A549 (cell line): ENCODE measurements around the gene PLCH1. TPM values are rescaled to one million over a fixed set of nuclear protein-coding genes. Genes with fewer than 3 reads are reported as not detected.

ENCODE experiments used
- ATAC-seq, 2 experiments: fragments of 200-7000 bp in 1 of 2; fragments of >200 bp in 1 of 2; cut with Nextera tagmentation in 1 of 2; cut with Tn5 transposase in 1 of 2; 3 replicates each; pipeline versions ENCODE4 v1.8.0 to v1.9.1; 2018 to 2020; ENCODE audit warnings: mild to moderate bottlenecking in 1 of 2, moderate library complexity in 1 of 2
- CTCF ChIA-PET: fragments of 300-600 bp; sonication (Branson Sonifier 250); formaldehyde crosslinking; extraction: SDS; loops from one replicate; lab custom pipeline; 2021; ENCODE audit warnings: antibody characterized with exemption, inconsistent platforms; lab: Yijun Ruan, JAX
- POLR2A ChIA-PET: fragments of 350-600 bp; formaldehyde crosslinking; extraction: SDS; loops from one replicate; lab custom pipeline; 2021; ENCODE audit warnings: antibody characterized with exemption, inconsistent platforms; lab: Yijun Ruan, JAX
- DNase-seq, 2 experiments: peaks; one replicate each; pipeline versions ENCODE4 v3.0.0 to v3.0.0-alpha.2; 2011 to 2016; ENCODE audit warnings: low read depth in 1 of 2, low spot score in 1 of 2
- FAIRE-seq: peaks from 2 replicates; lab custom pipeline; 2011; peaks lifted over from hg19 to GRCh38; lab: Jason Lieb, UNC
- H3K27ac ChIP-seq, 2 experiments: fragments of >200 bp; sonication (Bioruptor Twin); formaldehyde crosslinking; 3 replicates each; pipeline ENCODE4 v1.5.1; 2016 to 2017
- H3K4me1 ChIP-seq: fragments of >200 bp; sonication (Bioruptor Twin); formaldehyde crosslinking; 3 replicates; pipeline ENCODE4 v1.6.1; 2016
- H3K4me2 ChIP-seq: fragments of >200 bp; sonication (Bioruptor Twin); formaldehyde crosslinking; 3 replicates; pipeline ENCODE4 v1.6.1; 2016
- H3K4me3 ChIP-seq: fragments of >200 bp; sonication (Bioruptor Twin); formaldehyde crosslinking; 3 replicates; pipeline ENCODE4 v1.5.1; 2016
- H3K9me3 ChIP-seq: fragments of >200 bp; sonication (Bioruptor Twin); formaldehyde crosslinking; 3 replicates; pipeline ENCODE4 v1.6.1; 2016
- CBX2 ChIP-seq: fragments of 200-600 bp; sonication (generic); IDR thresholded peaks from 2 replicates; pipeline ENCODE4 v1.6.1; 2016; ENCODE audit warnings: low read depth, mild to moderate bottlenecking, borderline replicate concordance
- CEBPB ChIP-seq, 2 experiments: fragments of >200 bp in 1 of 2; sonication (Bioruptor Twin) in 1 of 2; formaldehyde crosslinking in 1 of 2; IDR thresholded peaks; 2 replicates each; pipeline ENCODE4 v1.6.1; 2012 to 2016
- EHF ChIP-seq: fragments of 250-450 bp; sonication (Bioruptor Pico); IDR thresholded peaks from 2 replicates; pipeline ENCODE4 v1.5.0; 2020; ENCODE audit warnings: mild to moderate bottlenecking
- EP300 ChIP-seq, 2 experiments: fragments of >200 bp; sonication (Bioruptor Twin); formaldehyde crosslinking; IDR thresholded peaks; 2 replicates in 1 of 2; 3 replicates in 1 of 2; pipeline ENCODE4 v1.6.1; 2016 to 2017
- ESRRA ChIP-seq: fragments of 150-350 bp; IDR thresholded peaks from 2 replicates; pipeline ENCODE4 v1.6.1; 2014; ENCODE audit warnings: mild to moderate bottlenecking, low read length, borderline replicate concordance
- FOSL2 ChIP-seq, 2 experiments: fragments of 450-650 bp in 1 of 2; fragments of >200 bp in 1 of 2; sonication (Bioruptor Twin) in 1 of 2; formaldehyde crosslinking; IDR thresholded peaks; 2 replicates each; pipeline versions ENCODE4 v1.5.0 to v1.6.1; 2016 to 2020; ENCODE audit warnings: mild to moderate bottlenecking in 1 of 2, moderate library complexity in 1 of 2
- KDM5A ChIP-seq: fragments of 200-600 bp; sonication (generic); IDR thresholded peaks from 2 replicates; pipeline ENCODE4 v1.6.1; 2016; ENCODE audit warnings: antibody characterized with exemption, mild to moderate bottlenecking
- MYC ChIP-seq: IDR thresholded peaks from 2 replicates; pipeline ENCODE4 v1.6.1; 2012; ENCODE audit warnings: mild to moderate bottlenecking, inconsistent platforms, low read length, improper control_type of control experiment, borderline replicate concordance
- NFE2L2 ChIP-seq: fragments of 150-350 bp; conservative IDR thresholded peaks from 2 replicates; pipeline ENCODE4 v1.6.1; 2014; ENCODE audit warnings: low read length
- NR3C1 ChIP-seq: fragments of >200 bp; sonication (Bioruptor Twin); formaldehyde crosslinking; IDR thresholded peaks from 3 replicates; pipeline ENCODE4 v1.6.1; 2017
- POLR2AphosphoS2 ChIP-seq: conservative IDR thresholded peaks from 2 replicates; pipeline ENCODE4 v1.6.1; 2012; ENCODE audit warnings: low read length, improper control_type of control experiment, inconsistent platforms
- RAD21 ChIP-seq, 2 experiments: fragments of >200 bp in 1 of 2; sonication (Bioruptor Twin) in 1 of 2; formaldehyde crosslinking in 1 of 2; IDR thresholded peaks in 1 of 2; conservative IDR thresholded peaks in 1 of 2; 2 replicates in 1 of 2; 3 replicates in 1 of 2; pipeline ENCODE4 v1.6.1; 2012 to 2018; ENCODE audit warnings: inconsistent platforms in 1 of 2
- RCOR1 ChIP-seq: fragments of 150-350 bp; IDR thresholded peaks from 2 replicates; pipeline ENCODE4 v1.6.1; 2014; ENCODE audit warnings: antibody characterized with exemption, low read length, low read depth
- ZC3H11A ChIP-seq: fragments of 450-650 bp; IDR thresholded peaks from 2 replicates; pipeline ENCODE4 v1.6.1; 2014; ENCODE audit warnings: antibody characterized with exemption, mild to moderate bottlenecking
- ZSCAN20 ChIP-seq: fragments of 250-450 bp; sonication (Bioruptor Pico); IDR thresholded peaks from 2 replicates; pipeline ENCODE4 v1.8.0; 2022; ENCODE audit warnings: mild to moderate bottlenecking, moderate library complexity
- WGBS: methylation state at CpG from one replicate; pipeline ENCODE4 v1.1.6; 2017; ENCODE audit errors: missing lambda C conversion rate; 5-methylcytosine and 5-hydroxymethylcytosine counted together
- polyA plus RNA-seq, 4 experiments: library from polyadenylated mRNA; depleted of rRNA in 3 of 4; stranded (reverse); fragments of >200 nt; fragmentation: RNase III in 1 of 4; extraction: RNeasy Plus Mini Kit Qiagen cat#74134 plus additional on column Dnase treatment in 1 of 4; gene quantifications; 2 replicates in 3 of 4; 3 replicates in 1 of 4; pipeline ENCODE4 v1.2.3, GENCODE V29; 2011 to 2017

PLCH1 gene
- polyA plus RNA-seq, 2 of the 4 experiments (the other 2 are of a cell fraction), result 2.1 to 11.1 TPM

DNA sequence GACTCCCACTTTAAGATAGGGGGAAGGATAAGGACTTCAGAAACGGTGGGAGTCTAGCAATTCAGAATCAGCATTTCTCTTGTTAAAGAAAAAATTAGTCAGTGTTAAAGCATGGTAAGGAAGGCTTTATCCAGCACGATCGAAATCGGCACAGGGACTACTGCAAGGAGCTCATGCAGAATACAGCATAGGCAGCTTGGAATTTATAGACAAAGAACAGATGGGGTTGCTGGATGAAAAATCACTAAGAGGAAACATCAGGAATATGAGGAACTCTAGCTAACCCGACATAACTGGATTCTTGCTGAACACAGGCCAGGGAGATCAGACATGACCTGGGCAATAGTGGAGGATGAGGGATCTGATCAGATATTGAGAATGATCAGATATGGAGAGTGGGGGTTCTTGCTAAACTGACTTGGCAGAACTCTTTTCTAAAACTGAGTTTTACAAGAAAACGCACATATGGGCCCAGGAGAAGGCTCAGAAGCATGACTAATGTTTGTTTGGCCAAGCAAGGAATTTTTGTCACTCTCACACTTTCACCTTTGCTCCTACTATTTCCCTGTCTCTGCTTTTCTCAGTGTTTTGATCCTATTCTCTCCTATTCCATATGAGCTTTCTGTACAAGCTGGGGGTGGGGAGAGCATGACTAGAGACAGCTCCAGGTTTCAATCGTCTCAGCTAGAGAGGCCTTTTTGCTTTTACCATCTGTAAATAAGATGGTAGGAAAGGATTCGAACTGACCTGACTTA is 3.9 kb upstream of the PLCH1 start:
- DNase-seq (peak in 1 of 2 experiments; percentile 29), FAIRE-seq (peak; percentile 61), ATAC-seq (no peak)
- 28% methylated on average over 8 of the region's 8 CpGs for WGBS
- Histone ChIP-seq H3K4me1 (peaks cover 50% of the 10 kb centered on the region), H3K4me2 (peak overlapping the region; percentile 71), H3K9me3 (no peaks in the 10 kb centered on the region), H3K27ac (peak overlapping the region in 1 of 2 experiments; percentile 54; a peak in 3 of 6 replicates), H3K4me3 (no peak overlapping the region)
- TF ChIP-seq FOSL2 (IDR thresholded peaks at IDR 0.05) (no peak), FOSL2 (CRISPR knock-in tag; IDR thresholded peaks at IDR 0.05) (0 out of 2 replicates have a peak, but pooled peaks have one; percentile 27), MYC (no peak)
- ChIA-PET CTCF (interaction anchor here (0.7 to 1.3 kb wide), 3 partner anchors 10 to 57 kb away, joined by 3 to 5 read pairs (median 3); partner anchors contain the start of gene C3orf33), POLR2A (no interaction called here)

DNA sequence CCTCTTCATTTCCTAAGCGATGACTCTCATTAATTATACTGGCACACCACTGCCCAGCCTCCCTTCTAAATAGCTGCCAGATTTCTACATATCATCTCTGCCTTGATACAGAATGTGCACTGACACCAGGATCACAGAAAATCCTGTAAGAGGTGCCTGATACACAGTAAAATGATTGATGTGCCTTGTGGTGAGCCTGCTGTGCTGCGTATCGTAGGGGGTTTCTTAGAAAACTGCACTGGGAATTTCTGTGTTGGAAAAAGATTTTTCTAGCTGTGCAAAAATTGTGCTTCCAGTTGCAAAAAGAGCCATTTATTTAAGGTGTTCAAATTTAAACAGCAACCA is 3.0 kb upstream of the PLCH1 start:
- Histone ChIP-seq H3K27ac (0 out of 6 replicates have a peak overlapping the region, but pooled peaks of 1 of the 2 experiments have one; percentile 4), H3K4me1 (peaks cover 53% of the 10 kb centered on the region), H3K9me3 (no peaks in the 10 kb centered on the region), H3K4me3 (no peak overlapping the region), H3K4me2 (peak overlapping the region; percentile 71; the same call in 2 of the 3 replicates)
- POLR2A ChIA-PET, result no interaction called here
- TF ChIP-seq NR3C1, result no peak
- CTCF ChIA-PET, result interaction anchor here (1.1 to 1.3 kb wide), 2 partner anchors 9 to 58 kb away, joined by 3 to 5 read pairs; partner anchors contain the start of gene C3orf33
- ATAC-seq (no peak), FAIRE-seq (no peak), DNase-seq (no peak)
- 89% methylated on average over 3 of the region's 3 CpGs for WGBS

DNA sequence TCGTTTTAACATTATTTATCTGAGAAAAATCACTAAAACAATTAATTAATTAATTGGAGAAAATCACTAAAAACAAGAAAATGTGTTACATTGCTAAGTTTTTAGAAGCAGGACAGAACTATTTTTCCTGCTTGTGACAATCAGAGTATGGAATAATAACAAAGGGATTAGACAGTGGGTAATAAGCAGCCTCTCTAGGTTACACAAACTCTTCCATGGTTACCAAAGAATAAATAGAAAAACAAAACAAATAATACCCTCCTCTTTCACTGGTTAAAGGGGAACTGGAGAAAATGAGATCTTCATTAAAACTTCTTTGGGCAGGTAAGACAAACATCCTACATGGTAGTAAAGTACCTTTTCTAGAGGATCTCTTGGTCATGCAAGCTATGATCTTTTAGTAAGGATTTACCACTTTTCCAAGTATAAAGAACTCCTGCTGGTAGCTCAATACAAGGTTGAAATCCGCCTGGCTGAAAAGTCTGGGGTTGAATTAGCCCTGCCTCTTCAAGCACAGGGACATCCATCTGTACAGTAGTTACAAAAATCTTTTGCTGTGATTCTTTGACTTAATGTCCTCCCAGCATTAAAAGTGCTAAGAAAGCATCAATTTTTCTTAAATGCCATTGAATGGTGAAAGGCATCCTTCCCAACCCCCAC is 2.5 kb upstream of the PLCH1 start:
- Histone ChIP-seq H3K4me1 (peaks cover 48% of the 10 kb centered on the region), H3K4me2 (peak overlapping the region; percentile 71; the same call in 2 of the 3 replicates), H3K27ac (0 out of 6 replicates have a peak overlapping the region, but pooled peaks of 1 of the 2 experiments have one; percentile 4), H3K4me3 (no peak overlapping the region), H3K9me3 (no peaks in the 10 kb centered on the region)
- ChIA-PET POLR2A (no interaction called here), CTCF (interaction anchor here (1.1 to 2.3 kb wide), 2 partner anchors 9 to 58 kb away, joined by 3 to 7 read pairs; partner anchors contain the start of gene C3orf33)
- DNase-seq (no peak), FAIRE-seq (no peak), ATAC-seq (no peak)
- 37% methylated on average over 2 of the region's 2 CpGs for WGBS
- no peak for TF ChIP-seq KDM5A

DNA sequence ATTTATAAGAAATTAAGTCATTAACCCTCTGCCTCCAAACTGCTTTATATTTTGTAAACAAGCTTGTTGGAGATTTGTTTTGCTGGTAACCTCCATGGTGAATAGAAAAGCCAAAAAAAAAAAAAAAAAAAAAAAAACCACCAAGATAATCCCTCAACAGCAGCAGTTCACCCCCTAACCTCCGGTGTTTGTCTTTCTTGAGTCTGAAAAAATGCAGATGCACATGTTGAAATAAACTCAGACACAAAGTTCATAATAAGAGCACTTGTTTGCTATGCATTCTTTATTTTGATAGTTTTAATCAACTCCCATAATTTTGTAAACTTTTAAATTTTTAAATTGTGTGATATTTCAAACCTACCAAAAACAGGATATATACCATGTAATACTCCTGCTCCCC is 1.8 kb upstream of the PLCH1 start:
- ChIA-PET POLR2A (interaction anchor here (0.7 kb wide), 1 partner anchor 22 kb away, joined by 3 read pairs; no protein-coding TSS in a partner anchor), CTCF (interaction anchor here (2.3 kb wide), 1 partner anchor 59 kb away, joined by 7 read pairs; the partner anchor contains the start of gene C3orf33)
- FAIRE-seq, result no peak
- peak overlapping the region; percentile 71; the same call in 2 of the 3 replicates for H3K4me2 ChIP-seq
- no peak for ATAC-seq
- no peak overlapping the region for H3K4me3 ChIP-seq
- no peak for TF ChIP-seq RCOR1
- TF ChIP-seq EHF (CRISPR knock-in tag), result no peak
- no peak for TF ChIP-seq ZSCAN20 (CRISPR knock-in tag)
- no peak for TF ChIP-seq POLR2AphosphoS2
- TF ChIP-seq RAD21 (conservative IDR thresholded peaks at IDR 0.05 in 1 of 2, IDR thresholded peaks at IDR 0.05 in 1 of 2), result no peak
- TF ChIP-seq EP300 (IDR thresholded peaks at IDR 0.05), result no peak
- TF ChIP-seq ZC3H11A, result no peak
- TF ChIP-seq CEBPB (IDR thresholded peaks at IDR 0.05), result no peak
- no peak for TF ChIP-seq CBX2
- TF ChIP-seq NFE2L2, result no peak
- no peak for TF ChIP-seq ESRRA
- DNase-seq, result no peak
- no peak overlapping the region for H3K27ac ChIP-seq
- WGBS, result 81% methylated on average over 1 of the region's 1 CpG
- no peaks in the 10 kb centered on the region for H3K9me3 ChIP-seq
- peaks cover 48% of the 10 kb centered on the region for H3K4me1 ChIP-seq
